ENCODE results near the gene PRIMPOL. TPM values are rescaled to one million over a fixed set of nuclear protein-coding genes. Genes with fewer than 3 reads are reported as not detected.
A peak's percentile ranks its signal among the peaks of the same experiment; 100 is the strongest.

The PRIMPOL gene
- total and polyA plus RNA-seq, 9 of the 15 experiments (the other 6 are each of a cell fraction or from before 2014, with no cell fraction given), result 11.0 to 32.0 (median 16.1) TPM

DNA sequence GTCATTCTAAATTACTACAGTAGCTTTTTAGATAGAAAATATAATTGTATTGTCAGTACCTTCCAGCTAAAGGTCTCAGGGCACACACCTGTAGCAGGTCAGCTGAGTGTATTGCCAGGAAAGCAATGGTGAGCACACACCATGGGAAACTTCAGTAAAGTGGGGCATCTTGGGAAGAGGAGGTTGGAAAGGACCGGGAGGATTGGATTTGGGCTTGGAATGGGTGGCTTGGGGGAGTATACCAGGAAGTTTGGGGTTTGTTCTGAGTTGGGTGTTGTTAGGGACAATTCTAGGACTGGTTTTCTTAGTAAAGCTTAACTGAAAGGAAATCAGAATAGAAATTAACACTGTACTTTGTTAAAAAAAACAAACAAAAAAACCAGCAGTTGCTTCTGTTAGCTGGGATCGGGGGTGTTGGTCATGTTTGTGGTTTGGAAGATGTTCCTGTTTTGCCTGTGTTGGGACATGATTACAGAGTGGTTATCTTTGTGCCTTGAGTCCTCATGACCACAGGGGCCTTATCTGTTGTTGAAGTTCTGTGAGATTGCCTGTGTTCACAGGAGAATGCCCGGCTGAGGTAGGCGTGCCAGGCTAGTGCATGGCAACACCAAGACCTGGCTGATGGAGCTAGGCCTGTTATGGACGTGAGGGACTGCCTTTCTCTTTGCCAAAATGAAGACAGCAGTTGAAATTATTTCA lies 35.1 kb downstream of the PRIMPOL start (continued):
- TF ChIP-seq HMG20A (CRISPR knock-in tag; conservative IDR thresholded peaks at IDR 0.05) (no peak), FOXP1 (CRISPR knock-in tag; IDR thresholded peaks at IDR 0.05) (0 out of 2 replicates have a peak, but pooled peaks have one; percentile 68), RNF2 (IDR thresholded peaks at IDR 0.05) (peak; percentile 96), CBX2 (IDR thresholded peaks at IDR 0.05; ENCODE audit: insufficient read depth, low read length, poor library complexity, severe bottlenecking) (no peak), MED1 (CRISPR knock-in tag; IDR thresholded peaks at IDR 0.05; ENCODE audit: borderline replicate concordance) (no peak), CREM (IDR thresholded peaks at IDR 0.05; ENCODE audit: low read depth) (peak; percentile 84), SIRT6 (IDR thresholded peaks at IDR 0.05; ENCODE audit: low read depth, low read length) (no peak), TOE1 (IDR thresholded peaks at IDR 0.05; ENCODE audit: borderline replicate concordance) (peak; percentile 83), TOE1 (CRISPR knock-in tag; IDR thresholded peaks at IDR 0.05; ENCODE audit: borderline replicate concordance, low read depth) (no peak), SUPT5H (IDR thresholded peaks at IDR 0.05) (no peak), RUNX1 (IDR thresholded peaks at IDR 0.05; ENCODE audit: low read depth) (peak; percentile 99)
- TF ChIP-seq, protein P1, sequence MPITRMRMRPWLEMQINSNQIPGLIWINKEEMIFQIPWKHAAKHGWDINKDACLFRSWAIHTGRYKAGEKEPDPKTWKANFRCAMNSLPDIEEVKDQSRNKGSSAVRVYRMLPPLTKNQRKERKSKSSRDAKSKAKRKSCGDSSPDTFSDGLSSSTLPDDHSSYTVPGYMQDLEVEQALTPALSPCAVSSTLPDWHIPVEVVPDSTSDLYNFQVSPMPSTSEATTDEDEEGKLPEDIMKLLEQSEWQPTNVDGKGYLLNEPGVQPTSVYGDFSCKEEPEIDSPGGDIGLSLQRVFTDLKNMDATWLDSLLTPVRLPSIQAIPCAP (CRISPR knock-in tag; IDR thresholded peaks at IDR 0.05; ENCODE audit: borderline replicate concordance), result no peak
- TF ChIP-seq, protein P2, sequence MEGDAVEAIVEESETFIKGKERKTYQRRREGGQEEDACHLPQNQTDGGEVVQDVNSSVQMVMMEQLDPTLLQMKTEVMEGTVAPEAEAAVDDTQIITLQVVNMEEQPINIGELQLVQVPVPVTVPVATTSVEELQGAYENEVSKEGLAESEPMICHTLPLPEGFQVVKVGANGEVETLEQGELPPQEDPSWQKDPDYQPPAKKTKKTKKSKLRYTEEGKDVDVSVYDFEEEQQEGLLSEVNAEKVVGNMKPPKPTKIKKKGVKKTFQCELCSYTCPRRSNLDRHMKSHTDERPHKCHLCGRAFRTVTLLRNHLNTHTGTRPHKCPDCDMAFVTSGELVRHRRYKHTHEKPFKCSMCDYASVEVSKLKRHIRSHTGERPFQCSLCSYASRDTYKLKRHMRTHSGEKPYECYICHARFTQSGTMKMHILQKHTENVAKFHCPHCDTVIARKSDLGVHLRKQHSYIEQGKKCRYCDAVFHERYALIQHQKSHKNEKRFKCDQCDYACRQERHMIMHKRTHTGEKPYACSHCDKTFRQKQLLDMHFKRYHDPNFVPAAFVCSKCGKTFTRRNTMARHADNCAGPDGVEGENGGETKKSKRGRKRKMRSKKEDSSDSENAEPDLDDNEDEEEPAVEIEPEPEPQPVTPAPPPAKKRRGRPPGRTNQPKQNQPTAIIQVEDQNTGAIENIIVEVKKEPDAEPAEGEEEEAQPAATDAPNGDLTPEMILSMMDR (IDR thresholded peaks at IDR 0.05 in 2 of 3, conservative IDR thresholded peaks at IDR 0.05 in 1 of 3; ENCODE audit: insufficient read depth in 2 of 3, low read depth in 1 of 3, low read length in 3 of 3), result no peak
- TF ChIP-seq, protein P3, sequence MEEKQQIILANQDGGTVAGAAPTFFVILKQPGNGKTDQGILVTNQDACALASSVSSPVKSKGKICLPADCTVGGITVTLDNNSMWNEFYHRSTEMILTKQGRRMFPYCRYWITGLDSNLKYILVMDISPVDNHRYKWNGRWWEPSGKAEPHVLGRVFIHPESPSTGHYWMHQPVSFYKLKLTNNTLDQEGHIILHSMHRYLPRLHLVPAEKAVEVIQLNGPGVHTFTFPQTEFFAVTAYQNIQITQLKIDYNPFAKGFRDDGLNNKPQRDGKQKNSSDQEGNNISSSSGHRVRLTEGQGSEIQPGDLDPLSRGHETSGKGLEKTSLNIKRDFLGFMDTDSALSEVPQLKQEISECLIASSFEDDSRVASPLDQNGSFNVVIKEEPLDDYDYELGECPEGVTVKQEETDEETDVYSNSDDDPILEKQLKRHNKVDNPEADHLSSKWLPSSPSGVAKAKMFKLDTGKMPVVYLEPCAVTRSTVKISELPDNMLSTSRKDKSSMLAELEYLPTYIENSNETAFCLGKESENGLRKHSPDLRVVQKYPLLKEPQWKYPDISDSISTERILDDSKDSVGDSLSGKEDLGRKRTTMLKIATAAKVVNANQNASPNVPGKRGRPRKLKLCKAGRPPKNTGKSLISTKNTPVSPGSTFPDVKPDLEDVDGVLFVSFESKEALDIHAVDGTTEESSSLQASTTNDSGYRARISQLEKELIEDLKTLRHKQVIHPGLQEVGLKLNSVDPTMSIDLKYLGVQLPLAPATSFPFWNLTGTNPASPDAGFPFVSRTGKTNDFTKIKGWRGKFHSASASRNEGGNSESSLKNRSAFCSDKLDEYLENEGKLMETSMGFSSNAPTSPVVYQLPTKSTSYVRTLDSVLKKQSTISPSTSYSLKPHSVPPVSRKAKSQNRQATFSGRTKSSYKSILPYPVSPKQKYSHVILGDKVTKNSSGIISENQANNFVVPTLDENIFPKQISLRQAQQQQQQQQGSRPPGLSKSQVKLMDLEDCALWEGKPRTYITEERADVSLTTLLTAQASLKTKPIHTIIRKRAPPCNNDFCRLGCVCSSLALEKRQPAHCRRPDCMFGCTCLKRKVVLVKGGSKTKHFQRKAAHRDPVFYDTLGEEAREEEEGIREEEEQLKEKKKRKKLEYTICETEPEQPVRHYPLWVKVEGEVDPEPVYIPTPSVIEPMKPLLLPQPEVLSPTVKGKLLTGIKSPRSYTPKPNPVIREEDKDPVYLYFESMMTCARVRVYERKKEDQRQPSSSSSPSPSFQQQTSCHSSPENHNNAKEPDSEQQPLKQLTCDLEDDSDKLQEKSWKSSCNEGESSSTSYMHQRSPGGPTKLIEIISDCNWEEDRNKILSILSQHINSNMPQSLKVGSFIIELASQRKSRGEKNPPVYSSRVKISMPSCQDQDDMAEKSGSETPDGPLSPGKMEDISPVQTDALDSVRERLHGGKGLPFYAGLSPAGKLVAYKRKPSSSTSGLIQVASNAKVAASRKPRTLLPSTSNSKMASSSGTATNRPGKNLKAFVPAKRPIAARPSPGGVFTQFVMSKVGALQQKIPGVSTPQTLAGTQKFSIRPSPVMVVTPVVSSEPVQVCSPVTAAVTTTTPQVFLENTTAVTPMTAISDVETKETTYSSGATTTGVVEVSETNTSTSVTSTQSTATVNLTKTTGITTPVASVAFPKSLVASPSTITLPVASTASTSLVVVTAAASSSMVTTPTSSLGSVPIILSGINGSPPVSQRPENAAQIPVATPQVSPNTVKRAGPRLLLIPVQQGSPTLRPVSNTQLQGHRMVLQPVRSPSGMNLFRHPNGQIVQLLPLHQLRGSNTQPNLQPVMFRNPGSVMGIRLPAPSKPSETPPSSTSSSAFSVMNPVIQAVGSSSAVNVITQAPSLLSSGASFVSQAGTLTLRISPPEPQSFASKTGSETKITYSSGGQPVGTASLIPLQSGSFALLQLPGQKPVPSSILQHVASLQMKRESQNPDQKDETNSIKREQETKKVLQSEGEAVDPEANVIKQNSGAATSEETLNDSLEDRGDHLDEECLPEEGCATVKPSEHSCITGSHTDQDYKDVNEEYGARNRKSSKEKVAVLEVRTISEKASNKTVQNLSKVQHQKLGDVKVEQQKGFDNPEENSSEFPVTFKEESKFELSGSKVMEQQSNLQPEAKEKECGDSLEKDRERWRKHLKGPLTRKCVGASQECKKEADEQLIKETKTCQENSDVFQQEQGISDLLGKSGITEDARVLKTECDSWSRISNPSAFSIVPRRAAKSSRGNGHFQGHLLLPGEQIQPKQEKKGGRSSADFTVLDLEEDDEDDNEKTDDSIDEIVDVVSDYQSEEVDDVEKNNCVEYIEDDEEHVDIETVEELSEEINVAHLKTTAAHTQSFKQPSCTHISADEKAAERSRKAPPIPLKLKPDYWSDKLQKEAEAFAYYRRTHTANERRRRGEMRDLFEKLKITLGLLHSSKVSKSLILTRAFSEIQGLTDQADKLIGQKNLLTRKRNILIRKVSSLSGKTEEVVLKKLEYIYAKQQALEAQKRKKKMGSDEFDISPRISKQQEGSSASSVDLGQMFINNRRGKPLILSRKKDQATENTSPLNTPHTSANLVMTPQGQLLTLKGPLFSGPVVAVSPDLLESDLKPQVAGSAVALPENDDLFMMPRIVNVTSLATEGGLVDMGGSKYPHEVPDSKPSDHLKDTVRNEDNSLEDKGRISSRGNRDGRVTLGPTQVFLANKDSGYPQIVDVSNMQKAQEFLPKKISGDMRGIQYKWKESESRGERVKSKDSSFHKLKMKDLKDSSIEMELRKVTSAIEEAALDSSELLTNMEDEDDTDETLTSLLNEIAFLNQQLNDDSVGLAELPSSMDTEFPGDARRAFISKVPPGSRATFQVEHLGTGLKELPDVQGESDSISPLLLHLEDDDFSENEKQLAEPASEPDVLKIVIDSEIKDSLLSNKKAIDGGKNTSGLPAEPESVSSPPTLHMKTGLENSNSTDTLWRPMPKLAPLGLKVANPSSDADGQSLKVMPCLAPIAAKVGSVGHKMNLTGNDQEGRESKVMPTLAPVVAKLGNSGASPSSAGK (IDR thresholded peaks at IDR 0.05), result no peak

Data from K562 (cell line).